Esophagus mucosa (tissue), 1 donor: ENCODE results near the gene IRX2. TPM values are rescaled to one million over a fixed set of nuclear protein-coding genes. Genes with fewer than 3 reads are reported as not detected.
A peak's percentile ranks its signal among the peaks of the same experiment; 100 is the strongest.

Source experiments
- ATAC-seq: fragments of 200-7000 bp; cut with Tn5 transposase; one replicate; pipeline ENCODE4 v1.9.1; 2020
- total RNA-seq: library from RNA; stranded (reverse); gene quantifications from one replicate; pipeline ENCODE4 v1.2.4, GENCODE V29; 2023
- donor health status: DM: yes; HTN: yes; CAD: no.

IRX2 gene
- total RNA-seq, 1 donor from 2014 or later: 3.1 TPM

GRCh38 chr5:2740051-2740875, 11.2 kb downstream of the IRX2 start:
- ATAC-seq: peak; percentile 12

GRCh38 chr5:2739360-2740050, 12.0 kb downstream of the IRX2 start:
- peak; percentile 41 for ATAC-seq

- no peak for ATAC-seq
Measured at GRCh38 chr5:2738700-2739359, 12.6 kb downstream of the IRX2 start.

- no peak for ATAC-seq
Measured at GRCh38 chr5:2738156-2738699, 13.2 kb downstream of the IRX2 start.

- no peak for ATAC-seq
Measured at GRCh38 chr5:2737273-2738155, 14.0 kb downstream of the IRX2 start.

- ATAC-seq: no peak
Measured at GRCh38 chr5:2736872-2737271, 14.6 kb downstream of the IRX2 start.

GRCh38 chr5:2735996-2736395, 15.5 kb downstream of the IRX2 start:
- no peak for ATAC-seq

- no peak for ATAC-seq
Measured at GRCh38 chr5:2732850-2733249, 18.6 kb downstream of the IRX2 start.

GRCh38 chr5:2732004-2732403, 19.5 kb downstream of the IRX2 start:
- no peak for ATAC-seq

- no peak for ATAC-seq
Measured at GRCh38 chr5:2729189-2729588, 22.3 kb downstream of the IRX2 start.

- ATAC-seq: no peak
Measured at GRCh38 chr5:2727550-2727949, 23.9 kb downstream of the IRX2 start.

- ATAC-seq: no peak
Measured at GRCh38 chr5:2725980-2726765, 25.3 kb downstream of the IRX2 start.

- ATAC-seq: no peak
Measured at GRCh38 chr5:2724831-2725230, 26.6 kb downstream of the IRX2 start.

GRCh38 chr5:2724031-2724581, 27.4 kb downstream of the IRX2 start:
- ATAC-seq: no peak

- no peak for ATAC-seq
Measured at GRCh38 chr5:2722901-2723300, 28.6 kb downstream of the IRX2 start.

- ATAC-seq: no peak
Measured at GRCh38 chr5:2721385-2722138, 29.9 kb downstream of the IRX2 start.

- ATAC-seq: no peak
Measured at GRCh38 chr5:2719332-2719731, 32.1 kb downstream of the IRX2 start.

- no peak for ATAC-seq
Measured at GRCh38 chr5:2718115-2718514, 33.4 kb downstream of the IRX2 start.

GRCh38 chr5:2715856-2716255, 35.6 kb downstream of the IRX2 start:
- ATAC-seq: no peak

GRCh38 chr5:2714805-2715204, 36.7 kb downstream of the IRX2 start:
- ATAC-seq: no peak
